ENCODE measurements around the gene HES5.

HES5 gene

GRCh38 chr1:2519029-2519685 is 10.9 kb downstream of the HES5 start:
- FAIRE-seq (no peak), DNase-seq (ENCODE audit: extremely low spot score, insufficient read length, low read depth) (no peak)

- DNase-seq (ENCODE audit: extremely low spot score, insufficient read length, low read depth) (no peak), FAIRE-seq (no peak)
These were observed 11.5 kb downstream of the HES5 start for GRCh38 chr1:2518528-2518927.

- FAIRE-seq: no peak
- DNase-seq (ENCODE audit: extremely low spot score, insufficient read length, low read depth): no peak
These were observed 12.1 kb downstream of the HES5 start for GRCh38 chr1:2517966-2518365.

- FAIRE-seq (no peak), DNase-seq (ENCODE audit: extremely low spot score, insufficient read length, low read depth) (no peak)
These were observed 13.1 kb downstream of the HES5 start for GRCh38 chr1:2516946-2517345.

GRCh38 chr1:2516124-2516523 is 13.9 kb downstream of the HES5 start:
- FAIRE-seq: no peak
- no peak for DNase-seq (ENCODE audit: extremely low spot score, insufficient read length, low read depth)

- no peak for DNase-seq (ENCODE audit: extremely low spot score, insufficient read length, low read depth)
- FAIRE-seq: no peak
These were observed 14.3 kb downstream of the HES5 start for GRCh38 chr1:2515763-2516080.

- FAIRE-seq (no peak), DNase-seq (ENCODE audit: extremely low spot score, insufficient read length, low read depth) (no peak)
These were observed 14.9 kb downstream of the HES5 start for GRCh38 chr1:2514863-2515762.

GRCh38 chr1:2513939-2514652 is 16.0 kb downstream of the HES5 start:
- FAIRE-seq: no peak
- DNase-seq (ENCODE audit: extremely low spot score, insufficient read length, low read depth): no peak

GRCh38 chr1:2512862-2513421 is 17.1 kb downstream of the HES5 start:
- DNase-seq (ENCODE audit: extremely low spot score, insufficient read length, low read depth): no peak
- no peak for FAIRE-seq

- DNase-seq (ENCODE audit: extremely low spot score, insufficient read length, low read depth) (no peak), FAIRE-seq (no peak)
These were observed 19.5 kb downstream of the HES5 start for GRCh38 chr1:2510366-2511155.

- no peak for FAIRE-seq
- DNase-seq (ENCODE audit: extremely low spot score, insufficient read length, low read depth): no peak
These were observed 20.5 kb downstream of the HES5 start for GRCh38 chr1:2509589-2509988.

GRCh38 chr1:2508751-2509150 is 21.3 kb downstream of the HES5 start:
- FAIRE-seq: no peak

GRCh38 chr1:2508180-2508579 is 21.9 kb downstream of the HES5 start:
- DNase-seq (ENCODE audit: extremely low spot score, insufficient read length, low read depth): no peak
- FAIRE-seq: no peak

More at GRCh38 chr1:2508751-2509150, 21.3 kb downstream of the HES5 start:
- no peak for DNase-seq (ENCODE audit: extremely low spot score, insufficient read length, low read depth)

- no peak for FAIRE-seq
- no peak for DNase-seq (ENCODE audit: extremely low spot score, insufficient read length, low read depth)
These were observed 22.3 kb downstream of the HES5 start for GRCh38 chr1:2507744-2508155.

- DNase-seq (ENCODE audit: extremely low spot score, insufficient read length, low read depth) (no peak), FAIRE-seq (no peak)
These were observed 23.0 kb downstream of the HES5 start for GRCh38 chr1:2506901-2507565.

GRCh38 chr1:2506007-2506860 is 23.8 kb downstream of the HES5 start:
- no peak for FAIRE-seq
- DNase-seq (ENCODE audit: extremely low spot score, insufficient read length, low read depth): no peak

GRCh38 chr1:2505461-2505994 is 24.5 kb downstream of the HES5 start:
- DNase-seq (ENCODE audit: extremely low spot score, insufficient read length, low read depth) (no peak), FAIRE-seq (no peak)

- DNase-seq (ENCODE audit: extremely low spot score, insufficient read length, low read depth): no peak
- FAIRE-seq: no peak
These were observed 25.2 kb downstream of the HES5 start for GRCh38 chr1:2504949-2505272.
